H1 (cell line): Measurements from ENCODE around the gene OR4F6. TPM values are rescaled to one million over a fixed set of nuclear protein-coding genes. Genes with fewer than 3 reads are reported as not detected.

Source experiments
- CTCF ChIA-PET: fragments of 300-600 bp; sonication (Branson Sonifier 250); formaldehyde crosslinking; loops from one replicate; lab custom pipeline; 2021; ENCODE audit not compliant: partially characterized antibody; lab: Charles Lee
- POLR2A ChIA-PET: fragments of 300-600 bp; sonication (Branson Sonifier 250); formaldehyde crosslinking; loops from one replicate; lab custom pipeline; 2021; ENCODE audit warnings: inconsistent platforms; ENCODE audit not compliant: partially characterized antibody; lab: Charles Lee
- DNase-seq, 2 experiments: peaks; one replicate each; pipeline versions ENCODE4 v3.0.0 to v3.0.0-alpha.2; 2010 to 2022; ENCODE audit warnings: low spot score in 2 of 2, low read depth in 1 of 2, mixed read lengths in 1 of 2
- FAIRE-seq: peaks from 2 replicates; lab custom pipeline; 2011; peaks lifted over from hg19 to GRCh38; lab: Jason Lieb, UNC
- H2AFZ ChIP-seq: 2 replicates; pipeline ENCODE4 v1.8.1; 2012; ENCODE audit warnings: low read length, inconsistent platforms
- H2AK5ac ChIP-seq: 2 replicates; pipeline ENCODE4 v1.6.1; 2013; ENCODE audit warnings: low read depth, low read length
- H2BK120ac ChIP-seq: replicated peaks from 2 replicates; pipeline ENCODE3; 2013; ENCODE audit warnings: low read depth, low read length, inconsistent platforms
- H2BK12ac ChIP-seq: 2 replicates; pipeline ENCODE4 v1.6.1; 2013; ENCODE audit warnings: low read depth, low read length
- H2BK15ac ChIP-seq: 2 replicates; pipeline ENCODE4 v1.6.1; 2013; ENCODE audit warnings: low read length
- H2BK20ac ChIP-seq: 2 replicates; pipeline ENCODE4 v1.6.1; 2013; ENCODE audit warnings: low read length
- H2BK5ac ChIP-seq: 2 replicates; pipeline ENCODE4 v1.6.1; 2013; ENCODE audit warnings: low read depth, low read length
- H3K14ac ChIP-seq: 2 replicates; pipeline ENCODE4 v1.6.1; 2013; ENCODE audit warnings: inconsistent platforms; ENCODE audit not compliant: insufficient read length
- H3K18ac ChIP-seq: 2 replicates; pipeline ENCODE4 v1.6.1; 2013; ENCODE audit warnings: low read length; ENCODE audit errors: extremely low read depth
- H3K23ac ChIP-seq: 2 replicates; pipeline ENCODE4 v1.6.1; 2013; ENCODE audit warnings: inconsistent platforms; ENCODE audit not compliant: insufficient read length
- H3K23me2 ChIP-seq: 2 replicates; pipeline ENCODE4 v1.6.1; 2013; ENCODE audit warnings: low read depth, low read length
- H3K27ac ChIP-seq: 2 replicates; pipeline ENCODE4 v1.6.1; 2011; ENCODE audit warnings: low read depth, low read length, inconsistent platforms
- H3K27me3 ChIP-seq, 4 experiments: replicated peaks in 1 of 4; 1 replicate in 1 of 4; 2 replicates in 3 of 4; pipeline versions ENCODE4 v1.6.1 to v1.8.1; 2011 to 2013; ENCODE audit warnings: low read length in 3 of 4, mild to moderate bottlenecking in 3 of 4, inconsistent platforms in 2 of 4, mixed read lengths in 2 of 4, moderate library complexity in 1 of 4; ENCODE audit not compliant: control insufficient read depth in 3 of 4, insufficient read depth in 3 of 4; ENCODE audit errors: extremely low read depth in 1 of 4
- H3K36me3 ChIP-seq, 4 experiments: 2 replicates each; pipeline versions ENCODE4 v1.6.1 to v1.8.1; 2011 to 2013; ENCODE audit warnings: mild to moderate bottlenecking in 4 of 4, low read length in 3 of 4, moderate library complexity in 2 of 4, control low read depth in 1 of 4, inconsistent platforms in 1 of 4; ENCODE audit not compliant: insufficient read depth in 4 of 4, control insufficient read depth in 2 of 4
- H3K4ac ChIP-seq: replicated peaks from 2 replicates; pipeline ENCODE3; 2013; ENCODE audit warnings: low read length, low read depth, mixed read lengths, inconsistent platforms; ENCODE audit not compliant: insufficient read length
- H3K4me1 ChIP-seq, 4 experiments: replicated peaks in 1 of 4; 1 replicate in 1 of 4; 2 replicates in 3 of 4; pipeline versions ENCODE4 v1.6.1 to v1.8.1; 2011 to 2013; ENCODE audit warnings: low read length in 3 of 4, inconsistent platforms in 2 of 4, mixed read lengths in 1 of 4; ENCODE audit not compliant: insufficient read depth in 4 of 4, control insufficient read depth in 3 of 4
- H3K4me2 ChIP-seq, 2 experiments: 2 replicates each; pipeline versions ENCODE4 v1.6.1 to v1.8.1; 2011 to 2013; ENCODE audit warnings: low read depth in 2 of 2, low read length in 2 of 2, control low read depth in 1 of 2, inconsistent platforms in 1 of 2, mild to moderate bottlenecking in 1 of 2; ENCODE audit not compliant: insufficient read depth in 1 of 2
- H3K4me3 ChIP-seq, 4 experiments: fragments of 200-600, 300-600 bp in 1 of 4; sonication (generic), shearing (Covaris generic), sonication (Bioruptor Twin) in 1 of 4; 2 replicates each; pipeline versions ENCODE4 v1.5.1 to v1.8.1; 2011 to 2016; ENCODE audit warnings: low read length in 4 of 4, low read depth in 3 of 4, control low read depth in 2 of 4, inconsistent platforms in 2 of 4, mild to moderate bottlenecking in 2 of 4, mixed read lengths in 1 of 4, moderate library complexity in 1 of 4; ENCODE audit not compliant: insufficient read depth in 2 of 4; ENCODE audit errors: extremely low read depth in 1 of 4
- H3K56ac ChIP-seq: replicated peaks from 2 replicates; pipeline ENCODE3; 2013; ENCODE audit warnings: low read depth, mild to moderate bottlenecking, mixed read lengths, low read length, inconsistent platforms; ENCODE audit not compliant: insufficient read length
- H3K79me1 ChIP-seq: 2 replicates; pipeline ENCODE4 v1.6.1; 2013; ENCODE audit warnings: low read depth, low read length, control low read depth
- H3K79me2 ChIP-seq, 2 experiments: 2 replicates each; pipeline versions ENCODE4 v1.6.1 to v1.8.1; 2012 to 2013; ENCODE audit warnings: low read length in 2 of 2, mild to moderate bottlenecking in 2 of 2, inconsistent platforms in 1 of 2; ENCODE audit not compliant: insufficient read depth in 2 of 2, control insufficient read depth in 1 of 2
- H3K9ac ChIP-seq, 4 experiments: replicated peaks in 1 of 4; 1 replicate in 1 of 4; 2 replicates in 3 of 4; pipeline versions ENCODE4 v1.6.1 to v1.8.1; 2011 to 2013; ENCODE audit warnings: low read depth in 3 of 4, low read length in 3 of 4, control low read depth in 2 of 4, mild to moderate bottlenecking in 2 of 4, moderate library complexity in 2 of 4, inconsistent platforms in 1 of 4; ENCODE audit errors: extremely low read depth in 1 of 4
- H3K9me3 ChIP-seq, 2 experiments: 2 replicates each; pipeline versions ENCODE4 v1.6.1 to v1.8.1; 2012 to 2013; ENCODE audit warnings: mild to moderate bottlenecking in 2 of 2, moderate library complexity in 2 of 2, control low read depth in 1 of 2, inconsistent platforms in 1 of 2, low read depth in 1 of 2, low read length in 1 of 2, mixed read lengths in 1 of 2; ENCODE audit not compliant: insufficient read depth in 2 of 2
- H4K20me1 ChIP-seq, 2 experiments: replicated peaks in 1 of 2; 2 replicates each; pipeline versions ENCODE3 to v1.8.1; 2011 to 2013; ENCODE audit warnings: inconsistent platforms in 2 of 2, low read length in 2 of 2, mild to moderate bottlenecking in 1 of 2; ENCODE audit not compliant: insufficient read depth in 2 of 2, control insufficient read depth in 1 of 2
- H4K5ac ChIP-seq: 2 replicates; pipeline ENCODE4 v1.6.1; 2013; ENCODE audit warnings: low read length, low read depth, mixed read lengths, inconsistent platforms; ENCODE audit not compliant: insufficient read length
- H4K8ac ChIP-seq: 2 replicates; pipeline ENCODE4 v1.8.0; 2013; ENCODE audit warnings: mild to moderate bottlenecking, moderate library complexity, low read length, inconsistent platforms; ENCODE audit not compliant: insufficient read depth; ENCODE audit errors: extremely low read depth
- H4K91ac ChIP-seq: replicated peaks from 2 replicates; pipeline ENCODE3; 2013; ENCODE audit warnings: low read length, mixed read lengths, inconsistent platforms; ENCODE audit not compliant: insufficient read length
- CBX5 ChIP-seq: fragments of 300-800, 300-1000 bp; sonication (generic); IDR thresholded peaks from 2 replicates; pipeline ENCODE4 v1.7.1; 2016; ENCODE audit warnings: antibody characterized with exemption, low read length, low read depth
- CREB1 ChIP-seq: IDR thresholded peaks from 2 replicates; pipeline ENCODE4 v1.6.1; 2012; ENCODE audit warnings: inconsistent platforms
- GABPA ChIP-seq: IDR thresholded peaks from 2 replicates; pipeline ENCODE4 v1.6.1; 2011; ENCODE audit warnings: mild to moderate bottlenecking, low read length, moderate library complexity, borderline replicate concordance; ENCODE audit not compliant: insufficient read depth
- GTF2F1 ChIP-seq: IDR thresholded peaks from 2 replicates; pipeline ENCODE4 v1.6.1; 2012; ENCODE audit warnings: low read depth, low read length, improper control_type of control experiment, borderline replicate concordance
- JUND ChIP-seq: IDR thresholded peaks from 2 replicates; pipeline ENCODE4 v1.6.1; 2011; ENCODE audit warnings: mild to moderate bottlenecking, improper control_type of control experiment, low read length
- MAFK ChIP-seq: IDR thresholded peaks from 2 replicates; pipeline ENCODE4 v1.6.1; 2012; ENCODE audit warnings: low read depth, mild to moderate bottlenecking, improper control_type of control experiment, low read length
- NANOG ChIP-seq: IDR thresholded peaks from 2 replicates; pipeline ENCODE4 v1.6.1; 2011; ENCODE audit warnings: low read length, low read depth, mild to moderate bottlenecking, inconsistent platforms; ENCODE audit not compliant: insufficient read depth, poor library complexity, severe bottlenecking
- NRF1 ChIP-seq: IDR thresholded peaks from 2 replicates; pipeline ENCODE4 v1.6.1; 2011; ENCODE audit warnings: mild to moderate bottlenecking, low read depth, low read length, improper control_type of control experiment
- RAD21 ChIP-seq, 2 experiments: IDR thresholded peaks in 1 of 2; conservative IDR thresholded peaks in 1 of 2; 2 replicates each; pipeline ENCODE4 v1.6.1; 2011; ENCODE audit warnings: low read depth in 2 of 2, low read length in 2 of 2, improper control_type of control experiment in 1 of 2, inconsistent platforms in 1 of 2, mild to moderate bottlenecking in 1 of 2, moderate library complexity in 1 of 2
- RNF2 ChIP-seq: fragments of 200-900, 300-1000 bp; sonication (generic); IDR thresholded peaks from 2 replicates; pipeline ENCODE4 v1.7.1; 2016; ENCODE audit warnings: borderline replicate concordance, low read depth, mild to moderate bottlenecking, antibody characterized with exemption, low read length; ENCODE audit not compliant: poor library complexity, severe bottlenecking; ENCODE audit errors: missing control alignments
- RXRA ChIP-seq: IDR thresholded peaks from 2 replicates; pipeline ENCODE4 v1.6.1; 2011; ENCODE audit warnings: low read depth, mild to moderate bottlenecking, low read length, moderate library complexity; ENCODE audit not compliant: insufficient read depth
- TAF7 ChIP-seq: optimal IDR thresholded peaks from 2 replicates; pipeline ENCODE3; 2011; ENCODE audit warnings: low read depth, mild to moderate bottlenecking, inconsistent platforms, low read length, moderate library complexity, borderline replicate concordance
- TEAD4 ChIP-seq: IDR thresholded peaks from 2 replicates; pipeline ENCODE4 v1.6.1; 2012; ENCODE audit warnings: low read depth, low read length, inconsistent platforms, mixed read lengths
- WGBS, 2 experiments: shearing (Covaris generic) in 1 of 2; methylation state at CpG; one replicate each; pipeline versions ENCODE4 v1.1.6 to v1.1.7; 2013 to 2015; ENCODE audit warnings: low lambda C conversion rate in 2 of 2, mixed read lengths in 2 of 2, inconsistent platforms in 1 of 2, low coverage in 1 of 2, missing lambda C conversion rate in 1 of 2; ENCODE audit not compliant: insufficient replicate concordance in 2 of 2, insufficient coverage in 1 of 2, insufficient read length in 1 of 2; ENCODE audit errors: extremely low coverage in 1 of 2, missing lambda C conversion rate in 1 of 2; 5-methylcytosine and 5-hydroxymethylcytosine counted together
- polyA plus RNA-seq, 7 experiments: library from polyadenylated mRNA; depleted of rRNA in 3 of 7; stranded (reverse) in 5 of 7; unstranded in 2 of 7; fragments of >200 nt in 5 of 7; fragments of 200-250 nt in 2 of 7; gene quantifications; 1 replicate in 5 of 7; 2 replicates in 1 of 7; 4 replicates in 1 of 7; pipeline versions ENCODE4 v1.2.1 to v1.2.3, GENCODE V29; 2011 to 2013; ENCODE audit warnings: missing spikeins in 2 of 7, mixed read lengths in 2 of 7
- total RNA-seq: library from RNA; stranded (reverse); fragmentation: NEBNext Ultra II Directional; extraction: Animal tissue kit (Norgen Biotek cat#: 25700); gene quantifications from 2 replicates; pipeline ENCODE4 v1.2.1, GENCODE V29; 2021

Gene OR4F6
- total and polyA plus RNA-seq, 2 of the 8 experiments (the other 6 are each of a cell fraction or from before 2014, with no cell fraction given): not detected

GRCh38 chr15:101773496-101774100, 29.7 kb upstream of the OR4F6 start:
- no peak overlapping the region for H4K8ac ChIP-seq
- FAIRE-seq: no peak
- no peak overlapping the region for H4K91ac ChIP-seq
- H2AFZ ChIP-seq: no peak overlapping the region
- H3K27me3 ChIP-seq: no peaks in the 10 kb centered on the region
- no peaks in the 10 kb centered on the region for H3K79me1 ChIP-seq
- no peak overlapping the region for H4K5ac ChIP-seq
- peaks cover 11 to 38% of the 10 kb centered on the region in 2 experiments; a peak in 2 of 4 replicates for H3K9me3 ChIP-seq
- H3K36me3 ChIP-seq: no peaks in the 10 kb centered on the region
- no peak overlapping the region for H3K23ac ChIP-seq
- H2BK15ac ChIP-seq: no peak overlapping the region
- H3K14ac ChIP-seq: no peak overlapping the region
- H2BK12ac ChIP-seq: no peak overlapping the region
- H3K4me2 ChIP-seq: no peak overlapping the region
- H2BK120ac ChIP-seq: no peak overlapping the region
- H3K18ac ChIP-seq: no peak overlapping the region
- H3K27ac ChIP-seq: no peak overlapping the region
- H2BK20ac ChIP-seq: no peak overlapping the region
- no peak overlapping the region for H3K4me3 ChIP-seq
- no peak overlapping the region for H3K4ac ChIP-seq
- peak in 1 of 2 experiments; percentile 72 for DNase-seq
- ChIA-PET CTCF (interaction anchor here (0.7 to 2.1 kb wide), 3 partner anchors 34 to 86 kb away, joined by 4 read pairs; no protein-coding TSS in a partner anchor), POLR2A (no interaction called here)
- H3K9ac ChIP-seq: no peak overlapping the region
- no peak overlapping the region for H2AK5ac ChIP-seq
- H3K23me2 ChIP-seq: no peaks in the 10 kb centered on the region
- 75% methylated on average over 7 of the region's 7 CpGs; no CpG with 5 or more reads in 1 of the 2 experiments for WGBS, 2 experiments
- no peak overlapping the region for H3K56ac ChIP-seq
- no peaks in the 10 kb centered on the region for H3K79me2 ChIP-seq
- H4K20me1 ChIP-seq: no peaks in the 10 kb centered on the region
- no peak overlapping the region for H2BK5ac ChIP-seq
- no peaks in the 10 kb centered on the region for H3K4me1 ChIP-seq
- TF ChIP-seq MAFK: no peak
- no peak for TF ChIP-seq GTF2F1
- no peak for TF ChIP-seq NRF1
- TF ChIP-seq RAD21 (IDR thresholded peaks at IDR 0.05 in 1 of 2, conservative IDR thresholded peaks at IDR 0.05 in 1 of 2; ENCODE audit: low read depth in 2 of 2, low read length in 2 of 2): peak; percentile 31 to 50; a peak in 3 of 4 replicates
- TF ChIP-seq RNF2: no peak
- no peak for TF ChIP-seq CREB1
- TF ChIP-seq GABPA: no peak
- no peak for TF ChIP-seq CBX5
- no peak for TF ChIP-seq TEAD4
- TF ChIP-seq TAF7: no peak
- no peak for TF ChIP-seq JUND
- no peak for TF ChIP-seq NANOG
- TF ChIP-seq RXRA: no peak
